ENCODE data around the gene ZCCHC7. TPM values are rescaled to one million over a fixed set of nuclear protein-coding genes. Genes with fewer than 3 reads are reported as not detected.

ZCCHC7 gene
- total RNA-seq, 1 donor from 2014 or later, result 11.3 TPM

GRCh38 chr9:37405350-37405749, 285.0 kb downstream of the ZCCHC7 start:
- DNase-seq (ENCODE audit: low spot score), result no peak
- intact Hi-C loops (cut with DNase I), result no loop called here

- intact Hi-C loops (cut with DNase I), result no loop called here
- DNase-seq (ENCODE audit: low spot score), result no peak
Observed at GRCh38 chr9:37405764-37406380, 285.5 kb downstream of the ZCCHC7 start.

GRCh38 chr9:37406603-37407401, 286.4 kb downstream of the ZCCHC7 start:
- intact Hi-C loops (cut with DNase I), result no loop called here
- DNase-seq (ENCODE audit: low spot score), result no peak

DNA sequence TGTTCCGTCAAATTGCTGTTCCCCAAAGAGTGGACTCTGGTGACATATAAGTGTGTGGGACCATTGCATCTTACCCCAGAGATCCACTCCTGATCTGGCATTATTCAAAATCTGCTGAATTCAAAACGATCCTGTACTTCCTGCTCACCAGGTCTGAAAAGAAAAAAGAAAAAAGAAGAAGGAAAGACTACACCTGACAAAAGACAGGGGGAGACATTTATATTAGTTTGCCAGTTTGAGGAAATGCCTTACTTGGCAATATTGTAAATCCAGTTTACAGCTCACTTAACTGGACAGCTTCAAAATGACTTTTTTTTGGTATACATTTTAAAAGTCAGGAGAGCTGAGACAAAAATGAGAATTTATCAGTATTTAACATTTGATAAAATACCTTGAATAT, 287.1 kb downstream of the ZCCHC7 start:
- DNase-seq (ENCODE audit: low spot score), result no peak
- intact Hi-C loops (cut with DNase I), result no loop called here

Other genes with a start within 250 kb of the ZCCHC7 start
- gene PAX5, start 86.3 kb upstream of the ZCCHC7 start, total RNA-seq, result not detected

Measured in cardiac septum (tissue), 1 donor.